ENCODE results near the gene MAML3.
A peak's percentile ranks its signal among the peaks of the same experiment; 100 is the strongest.

The MAML3 gene

GRCh38 chr4:140071806-140072205 is 82.2 kb downstream of the MAML3 start:
- DNase-seq (ENCODE audit: low read depth) = peak; percentile 82

- no peak for DNase-seq (ENCODE audit: low read depth)
These were observed 83.0 kb downstream of the MAML3 start for GRCh38 chr4:140070973-140071372.

- no peak for DNase-seq (ENCODE audit: low read depth)
These were observed 83.6 kb downstream of the MAML3 start for GRCh38 chr4:140070366-140070765.

DNA sequence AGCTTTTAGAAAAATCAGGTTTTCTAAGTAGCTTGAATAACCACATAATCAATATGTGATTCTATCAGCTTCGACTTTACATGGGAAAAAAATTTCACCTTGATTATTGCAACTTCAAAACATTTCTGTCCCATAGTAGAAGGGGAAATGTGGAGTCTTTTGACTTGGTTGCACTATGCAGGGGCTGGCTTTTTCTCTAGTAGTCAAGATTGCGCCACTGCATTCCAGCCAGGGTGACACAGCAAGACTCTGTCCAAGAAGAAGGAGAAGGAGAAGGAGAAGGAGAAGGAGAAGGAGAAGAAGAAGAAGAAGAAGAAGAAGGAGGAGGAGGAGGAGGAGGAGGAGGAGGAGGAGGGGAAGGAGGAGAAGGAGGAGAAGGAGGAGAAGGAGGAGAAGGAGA is 84.9 kb downstream of the MAML3 start:
- peak; percentile 75 for DNase-seq (ENCODE audit: low read depth)

GRCh38 chr4:140068271-140068670 is 85.7 kb downstream of the MAML3 start:
- DNase-seq (ENCODE audit: low read depth) = no peak

GRCh38 chr4:140066031-140066930 is 87.7 kb downstream of the MAML3 start:
- no peak for DNase-seq (ENCODE audit: low read depth)

DNA sequence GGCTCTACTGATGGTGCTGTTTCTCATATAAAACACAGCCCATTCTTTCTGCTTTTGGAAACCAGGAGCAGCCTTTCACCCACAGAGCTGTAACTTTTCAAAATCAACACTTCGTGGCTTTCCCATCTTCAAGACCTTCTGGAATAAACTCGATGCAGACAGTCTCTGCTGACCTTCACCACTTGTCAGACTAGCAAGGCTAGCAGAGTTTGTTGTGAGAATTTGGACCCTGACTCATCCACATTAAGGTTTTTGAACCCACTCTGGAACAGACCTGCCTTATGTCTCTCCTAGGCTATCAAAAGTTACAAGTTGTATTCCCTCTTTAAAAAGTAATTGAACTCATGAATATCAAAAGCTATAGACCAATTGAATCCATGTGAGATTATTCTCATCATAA is 88.6 kb downstream of the MAML3 start:
- DNase-seq (ENCODE audit: low read depth) = no peak

DNA sequence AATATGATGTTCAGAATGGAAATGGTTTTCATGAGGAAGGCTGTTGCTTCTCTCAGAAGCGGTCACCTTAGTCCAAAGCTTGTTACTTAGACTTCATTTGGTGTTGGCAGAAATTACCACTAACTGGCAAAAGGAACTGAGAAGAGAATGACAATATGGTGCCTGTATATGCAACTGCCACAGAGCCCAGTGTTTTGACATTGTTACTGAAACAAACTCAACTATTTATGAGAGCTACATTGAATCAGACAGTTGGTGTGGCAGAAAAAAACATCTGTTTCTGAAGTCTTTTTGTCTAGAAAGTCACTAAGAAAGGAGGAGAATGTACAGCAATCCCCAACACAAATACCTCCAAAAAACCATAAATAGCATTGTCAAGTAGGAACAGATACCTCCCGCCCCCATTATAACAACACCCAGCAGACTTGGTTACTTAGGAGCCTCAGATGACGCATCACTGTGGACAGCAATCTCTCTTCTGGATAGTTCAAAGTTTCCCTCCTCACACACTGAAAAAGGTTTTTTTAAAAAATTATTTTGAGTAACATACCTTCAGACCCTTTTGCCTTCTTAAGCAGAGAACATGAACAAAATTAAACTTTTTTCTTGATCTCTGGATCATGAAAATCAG is 92.2 kb downstream of the MAML3 start:
- no peak for DNase-seq (ENCODE audit: low read depth)

DNA sequence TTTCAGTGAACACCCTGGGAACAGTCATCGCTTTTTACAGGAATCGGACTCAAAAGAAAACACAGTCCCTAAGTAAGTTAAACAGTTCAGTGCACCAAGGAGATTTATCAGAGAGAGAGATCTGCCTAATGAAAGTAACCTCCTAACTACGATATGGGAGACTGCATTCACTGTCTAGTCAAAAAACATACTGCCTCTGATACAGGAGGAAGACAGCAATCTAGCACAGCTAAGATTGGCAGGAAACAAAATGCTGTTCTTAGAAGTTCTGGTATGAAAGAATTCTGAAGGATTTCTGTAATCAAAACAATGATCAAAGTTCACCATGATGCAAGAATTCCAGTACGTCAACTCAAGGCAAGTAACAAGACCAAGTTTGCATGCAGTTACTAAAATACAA is 92.8 kb downstream of the MAML3 start:
- peak; percentile 39 for DNase-seq (ENCODE audit: low read depth)

GRCh38 chr4:140059159-140059558 is 94.8 kb downstream of the MAML3 start:
- DNase-seq (ENCODE audit: low read depth) = peak; percentile 30

DNA sequence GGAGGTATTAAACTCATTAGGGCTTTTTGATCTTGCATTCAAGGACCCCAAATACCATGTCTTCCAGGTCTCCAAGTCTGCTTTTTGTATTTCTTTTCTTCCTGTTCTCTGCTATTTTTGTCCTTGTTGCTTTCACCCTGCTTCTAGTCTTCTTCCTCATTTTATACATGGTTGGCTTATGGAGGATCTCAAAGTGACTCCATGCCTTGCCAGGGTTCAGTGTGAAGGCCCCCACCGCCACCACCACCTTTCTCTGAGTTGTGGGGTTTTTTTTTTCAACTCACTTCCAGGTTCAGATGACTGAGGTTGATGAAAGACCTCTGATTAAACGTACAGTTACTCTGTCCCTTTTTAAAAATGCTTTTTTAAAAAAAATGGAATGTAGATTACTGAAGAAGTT is 96.3 kb downstream of the MAML3 start:
- DNase-seq (ENCODE audit: low read depth) = no peak

- no peak for DNase-seq (ENCODE audit: low read depth)
These were observed 98.0 kb downstream of the MAML3 start for GRCh38 chr4:140056015-140056414.

GRCh38 chr4:140054861-140055260 is 99.1 kb downstream of the MAML3 start:
- DNase-seq (ENCODE audit: low read depth) = no peak

- DNase-seq (ENCODE audit: low read depth) = no peak
These were observed 100.8 kb downstream of the MAML3 start for GRCh38 chr4:140053185-140053584.

GRCh38 chr4:140052050-140052449 is 101.9 kb downstream of the MAML3 start:
- DNase-seq (ENCODE audit: low read depth) = peak; percentile 59

DNA sequence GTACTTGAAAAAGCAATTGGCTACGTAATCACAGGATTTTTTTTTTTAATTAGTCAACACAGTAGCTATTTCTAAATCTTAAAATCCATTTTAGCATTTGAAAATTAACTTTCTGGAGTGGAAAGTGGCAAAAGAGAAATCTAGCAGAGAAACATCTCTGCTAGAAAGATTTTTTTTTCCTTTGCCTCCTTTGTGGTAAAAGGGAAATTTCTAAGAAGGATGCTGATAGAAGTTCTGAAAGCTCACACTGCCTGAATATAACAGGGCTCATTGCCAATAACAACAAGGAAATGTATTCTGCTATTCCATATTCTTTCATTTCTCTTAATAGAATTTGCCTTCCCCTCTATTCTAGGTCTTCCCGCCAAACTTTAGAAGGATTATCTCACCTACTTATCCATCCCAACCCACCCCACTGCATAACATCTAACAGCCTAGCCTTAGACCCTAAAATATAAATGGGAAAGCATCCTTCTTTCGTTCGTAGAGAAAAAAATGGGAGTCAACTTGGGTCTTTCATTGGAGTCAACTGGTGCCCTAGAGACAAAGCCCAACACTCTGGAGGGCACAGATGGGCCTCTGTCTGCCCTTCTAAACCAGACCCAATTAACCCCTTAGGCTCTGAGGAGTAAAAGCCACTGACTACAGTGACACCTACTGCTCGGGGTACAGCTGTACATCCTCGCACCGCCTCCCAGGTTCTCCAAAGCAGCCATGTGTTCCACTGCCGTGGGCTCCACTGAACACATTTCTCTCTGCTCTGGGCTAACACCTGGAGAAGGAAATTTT is 103.9 kb downstream of the MAML3 start:
- DNase-seq (ENCODE audit: low read depth) = peak; percentile 26

DNA sequence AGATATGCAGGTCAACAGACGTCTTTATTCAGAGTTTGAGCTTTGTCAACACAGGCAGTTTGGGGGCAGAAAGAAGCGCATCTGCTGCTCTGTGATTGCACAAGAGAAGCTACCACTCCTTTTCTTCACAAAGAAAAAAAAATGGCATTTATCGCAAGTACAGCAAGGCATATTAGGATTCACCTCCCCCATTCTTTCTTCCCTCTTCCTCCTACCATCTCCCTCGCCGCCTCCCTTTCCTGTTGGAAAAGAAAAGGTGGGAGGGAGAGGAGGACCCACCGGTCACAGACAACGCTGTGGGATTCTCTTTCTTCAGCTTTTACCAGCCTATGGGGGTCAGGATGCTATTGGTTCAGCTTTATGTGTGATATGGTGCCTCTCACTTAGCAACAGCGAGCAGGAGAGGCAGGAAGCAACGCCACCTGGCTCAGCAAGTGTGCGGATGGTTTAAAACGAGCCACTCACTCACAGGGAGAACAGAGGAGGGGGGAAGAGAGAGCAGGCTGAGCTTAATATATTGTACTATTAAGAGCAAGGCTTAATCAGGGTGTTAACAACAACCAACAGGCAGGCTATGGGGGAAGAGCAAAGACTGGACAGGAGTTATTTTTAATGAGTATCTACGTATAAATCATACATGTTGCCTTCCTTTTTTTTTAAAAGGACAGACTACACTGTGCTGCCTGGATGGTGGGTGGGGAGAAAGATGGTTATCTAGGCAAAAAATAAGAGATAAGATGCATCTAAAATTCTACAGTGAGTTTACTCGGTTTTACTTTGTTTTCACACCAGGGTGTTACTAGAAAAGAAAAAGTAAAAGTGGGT is 104.7 kb downstream of the MAML3 start:
- DNase-seq (ENCODE audit: low read depth) = peak; percentile 28

DNA sequence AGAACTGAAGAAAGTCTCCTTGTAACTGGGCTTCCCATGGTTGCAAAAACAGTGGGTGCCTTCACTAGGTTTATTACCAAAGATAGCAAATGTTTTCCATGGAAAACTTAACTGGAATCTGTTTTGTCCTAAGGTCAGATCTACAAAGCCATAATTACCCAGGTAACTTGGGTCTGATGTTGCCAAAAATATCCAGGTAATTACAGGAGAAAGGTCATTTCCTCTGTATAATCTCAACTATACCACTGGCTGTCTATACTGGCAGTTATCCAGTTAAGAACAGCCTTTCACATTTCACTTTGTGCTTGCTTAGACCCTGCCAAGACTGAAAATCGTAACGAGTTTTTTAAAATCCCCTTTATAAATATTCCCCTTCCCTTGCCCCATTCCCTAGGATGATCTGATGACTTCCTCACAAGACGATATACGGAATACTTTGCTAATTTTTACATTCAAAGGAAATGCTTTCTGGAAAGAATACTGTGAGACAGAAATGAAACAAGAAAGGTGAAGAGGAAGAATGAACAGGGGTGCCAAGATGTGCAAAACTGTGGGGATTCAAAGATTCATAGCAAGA is 105.5 kb downstream of the MAML3 start:
- no peak for DNase-seq (ENCODE audit: low read depth)

GRCh38 chr4:140047786-140048185 is 106.2 kb downstream of the MAML3 start:
- no peak for DNase-seq (ENCODE audit: low read depth)

GRCh38 chr4:140047017-140047640 is 106.9 kb downstream of the MAML3 start:
- DNase-seq (ENCODE audit: low read depth) = no peak

DNA sequence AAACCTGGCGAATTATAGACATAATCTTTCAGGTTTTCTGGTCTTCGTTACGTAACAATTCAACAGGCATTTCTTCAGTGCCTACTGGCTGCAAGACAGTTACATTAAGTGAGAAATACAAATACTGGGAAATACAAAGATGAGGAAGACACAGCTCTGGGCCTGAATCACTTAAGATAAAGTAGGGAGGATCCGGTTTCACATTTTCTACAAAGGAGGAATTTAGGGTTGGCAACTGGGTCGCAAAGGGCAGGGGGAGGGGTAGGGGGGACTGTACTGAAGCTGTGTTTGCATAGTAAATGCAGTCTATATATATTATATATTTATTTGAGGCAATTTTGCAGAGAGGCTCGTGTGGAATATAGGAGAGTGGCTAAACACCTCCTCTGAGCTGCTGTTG is 107.4 kb downstream of the MAML3 start:
- DNase-seq (ENCODE audit: low read depth) = no peak

Data from EH (cell line).